ENCODE measurements around the gene ANKRD45. TPM values are rescaled to one million over a fixed set of nuclear protein-coding genes. Genes with fewer than 3 reads are reported as not detected.
"Not testable (repeated sequence)": the region's sequence is repeated elsewhere in the genome, so short reads cannot be mapped to it uniquely, and the experiment has no call there.

The ANKRD45 gene
- total RNA-seq, 2 donors from 2014 or later: 0.34 TPM; not detected in 1

GRCh38 chr1:173682184-173682583 is 12.5 kb upstream of the ANKRD45 start:
- ATAC-seq (replicated peaks in 1 of 2) (no peak), DNase-seq (no peak)
- no peaks in the 10 kb centered on the region for H3K27me3 Mint-ChIP-seq (ENCODE audit: low read depth)
- H3K27ac Mint-ChIP-seq: no peak overlapping the region
- H3K4me3 Mint-ChIP-seq: no peak overlapping the region
- no peaks in the 10 kb centered on the region for H3K4me1 Mint-ChIP-seq (ENCODE audit: low read depth)
- H3K36me3 Mint-ChIP-seq (ENCODE audit: insufficient read depth in 2 of 2): peaks cover 0 to 4% of the 10 kb centered on the region in 2 donors
- H3K9me3 Mint-ChIP-seq: peaks cover 2 to 8% of the 10 kb centered on the region in 2 donors

DNA sequence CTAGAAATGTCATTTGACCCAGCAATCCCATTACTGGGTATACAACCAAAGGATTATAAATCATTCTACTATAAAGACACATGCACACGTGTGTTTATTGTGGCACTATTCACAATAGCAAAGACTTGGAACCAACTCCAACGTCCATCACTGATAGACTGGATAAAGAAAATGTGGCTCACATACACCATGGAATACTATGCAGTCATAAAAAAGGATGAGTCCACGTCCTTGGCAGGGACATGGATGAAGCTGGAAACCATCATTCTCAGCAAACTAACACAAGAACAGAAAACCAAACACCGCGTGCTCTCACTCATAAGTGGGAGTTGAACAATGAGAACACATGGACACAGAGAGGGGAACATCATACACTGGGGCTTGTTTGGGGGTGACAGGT is 10.5 kb upstream of the ANKRD45 start:
- ATAC-seq (replicated peaks in 1 of 2); H3K27me3 Mint-ChIP-seq (ENCODE audit: low read depth): not testable (repeated sequence)

GRCh38 chr1:173674496-173674895 is 4.8 kb upstream of the ANKRD45 start:
- H3K27me3 Mint-ChIP-seq (ENCODE audit: low read depth): peaks cover 17% of the 10 kb centered on the region
- not testable (repeated sequence) for DNase-seq; H3K9me3 Mint-ChIP-seq; H3K27ac Mint-ChIP-seq; H3K4me1 Mint-ChIP-seq (ENCODE audit: low read depth); ATAC-seq (replicated peaks in 1 of 2); H3K4me3 Mint-ChIP-seq; H3K36me3 Mint-ChIP-seq (ENCODE audit: insufficient read depth in 2 of 2)

More for the DNA sequence above, 10.5 kb upstream of the ANKRD45 start:
- H3K4me1 Mint-ChIP-seq (ENCODE audit: low read depth); DNase-seq; H3K9me3 Mint-ChIP-seq; H3K27ac Mint-ChIP-seq; H3K4me3 Mint-ChIP-seq; H3K36me3 Mint-ChIP-seq (ENCODE audit: insufficient read depth in 2 of 2): not testable (repeated sequence)

DNA sequence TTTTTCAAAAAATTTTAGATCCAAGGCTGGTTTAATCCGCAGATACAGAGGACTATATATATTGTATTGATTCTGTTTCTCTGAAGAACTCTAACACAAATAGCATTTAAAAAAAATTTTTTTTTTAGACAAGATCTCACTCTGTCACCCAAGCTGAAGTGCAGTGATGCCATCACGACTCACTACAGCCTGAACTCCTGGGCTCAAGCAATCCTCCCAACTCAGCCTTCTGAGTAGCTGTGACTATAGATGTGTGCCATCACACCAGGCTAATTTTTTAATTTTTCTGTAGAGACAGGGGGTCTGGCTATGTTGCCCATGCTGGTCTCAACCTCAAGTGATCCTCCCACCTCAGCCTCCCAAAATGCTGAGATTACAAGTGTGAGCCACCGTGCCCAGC is 3.0 kb downstream of the ANKRD45 start:
- H3K4me1 Mint-ChIP-seq (ENCODE audit: low read depth): peaks cover 15% of the 10 kb centered on the region
- no peaks in the 10 kb centered on the region for H3K36me3 Mint-ChIP-seq (ENCODE audit: insufficient read depth in 2 of 2)
- ATAC-seq (replicated peaks in 1 of 2) (no peak), DNase-seq (no peak)
- H3K27ac Mint-ChIP-seq: no peak overlapping the region
- peaks cover 33% of the 10 kb centered on the region for H3K27me3 Mint-ChIP-seq (ENCODE audit: low read depth)
- no peak overlapping the region for H3K4me3 Mint-ChIP-seq
- no peaks in the 10 kb centered on the region for H3K9me3 Mint-ChIP-seq

DNA sequence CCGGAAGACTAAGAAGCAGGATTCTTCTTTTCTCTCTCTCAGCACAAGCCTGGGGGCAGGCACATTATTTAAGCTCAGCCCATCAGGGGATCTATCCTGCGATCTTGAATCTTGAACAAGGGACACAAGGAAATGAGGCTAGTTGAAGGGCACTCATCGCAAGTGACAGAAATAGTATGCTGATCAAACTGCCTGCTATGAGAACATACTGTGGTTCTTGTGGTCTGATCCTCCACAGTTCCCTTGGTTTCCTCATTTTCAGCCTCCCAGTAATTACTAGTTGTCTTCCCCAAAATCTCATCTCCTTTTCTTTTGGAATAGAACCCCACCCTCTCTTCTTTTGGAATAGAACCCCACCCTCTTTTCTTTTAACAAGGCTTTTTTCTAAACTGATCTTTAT is 6.5 kb downstream of the ANKRD45 start:
- no peaks in the 10 kb centered on the region for H3K4me1 Mint-ChIP-seq (ENCODE audit: low read depth)
- peaks cover 2% of the 10 kb centered on the region for H3K27me3 Mint-ChIP-seq (ENCODE audit: low read depth)
- no peaks in the 10 kb centered on the region for H3K36me3 Mint-ChIP-seq (ENCODE audit: insufficient read depth in 2 of 2)
- ATAC-seq (replicated peaks in 1 of 2) (no peak), DNase-seq (no peak)
- H3K4me3 Mint-ChIP-seq: no peak overlapping the region
- H3K27ac Mint-ChIP-seq: no peak overlapping the region
- H3K9me3 Mint-ChIP-seq: no peaks in the 10 kb centered on the region

DNA sequence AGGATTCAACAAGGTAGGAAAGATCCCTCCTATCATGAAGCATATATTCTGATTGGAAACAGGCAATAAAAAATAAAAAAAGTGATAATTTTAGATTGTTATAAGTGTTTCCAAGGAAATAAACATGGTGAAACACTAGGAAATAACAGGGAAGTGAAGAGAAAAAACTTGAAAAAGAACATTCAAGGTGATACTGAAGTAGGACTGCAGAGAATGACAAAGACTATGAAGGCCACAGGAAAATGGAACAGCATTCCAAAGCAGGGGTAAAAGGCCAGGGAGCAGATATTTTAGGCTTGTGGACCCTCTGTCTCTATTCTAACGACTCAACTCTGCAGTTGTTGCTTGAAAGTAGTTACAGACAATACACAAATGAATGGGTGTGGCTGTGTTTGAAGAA is 7.9 kb downstream of the ANKRD45 start:
- no peak overlapping the region for H3K27ac Mint-ChIP-seq
- no peaks in the 10 kb centered on the region for H3K27me3 Mint-ChIP-seq (ENCODE audit: low read depth)
- no peaks in the 10 kb centered on the region for H3K9me3 Mint-ChIP-seq
- no peaks in the 10 kb centered on the region for H3K4me1 Mint-ChIP-seq (ENCODE audit: low read depth)
- ATAC-seq (replicated peaks in 1 of 2) (no peak), DNase-seq (no peak)
- H3K36me3 Mint-ChIP-seq (ENCODE audit: insufficient read depth in 2 of 2): no peaks in the 10 kb centered on the region
- no peak overlapping the region for H3K4me3 Mint-ChIP-seq

DNA sequence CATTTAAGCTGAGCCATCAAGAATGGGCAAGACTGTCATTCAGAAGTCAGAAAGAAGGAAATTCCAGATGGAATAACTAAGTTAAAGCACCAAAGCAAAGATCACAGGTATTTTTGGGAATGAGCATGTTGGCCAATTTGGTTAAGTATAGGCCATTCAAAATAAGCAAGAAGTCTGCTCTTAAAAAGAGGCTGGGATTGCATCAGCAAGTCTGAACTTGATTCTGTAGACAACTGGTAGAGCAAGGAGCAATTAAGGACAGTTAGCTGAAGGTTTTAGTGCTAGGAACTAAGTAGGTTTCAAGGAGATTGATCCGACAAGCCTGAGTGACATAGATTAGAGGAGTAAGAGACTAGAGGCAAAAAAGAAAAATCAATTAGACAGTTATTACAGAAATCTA is 8.4 kb downstream of the ANKRD45 start:
- no peaks in the 10 kb centered on the region for H3K27me3 Mint-ChIP-seq (ENCODE audit: low read depth)
- peaks cover 0 to 2% of the 10 kb centered on the region in 2 donors for H3K36me3 Mint-ChIP-seq (ENCODE audit: insufficient read depth in 2 of 2)
- no peaks in the 10 kb centered on the region for H3K4me1 Mint-ChIP-seq (ENCODE audit: low read depth)
- no peak overlapping the region for H3K4me3 Mint-ChIP-seq
- DNase-seq (no peak), ATAC-seq (replicated peaks in 1 of 2) (no peak)
- no peak overlapping the region for H3K27ac Mint-ChIP-seq
- peaks cover 0 to under 1% of the 10 kb centered on the region in 2 donors for H3K9me3 Mint-ChIP-seq

DNA sequence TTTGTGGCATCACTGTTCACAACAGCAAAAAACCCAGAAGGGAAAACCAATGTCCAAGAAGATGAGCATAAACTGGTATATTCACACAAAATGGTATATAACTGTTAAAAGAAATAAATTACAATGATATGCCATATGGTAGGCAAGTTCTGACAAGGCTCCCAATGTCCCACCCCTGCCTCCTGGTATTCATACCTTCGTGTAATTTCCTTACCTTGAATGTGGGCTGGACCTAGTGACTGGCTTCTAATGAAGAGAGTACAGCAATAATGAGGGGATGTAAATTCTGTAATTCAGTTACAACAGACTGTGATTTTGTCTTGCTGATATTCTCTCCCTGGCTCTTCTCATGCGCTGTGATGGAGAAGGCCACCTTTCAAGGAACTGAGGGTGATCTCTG is 9.3 kb downstream of the ANKRD45 start:
- DNase-seq (no peak), ATAC-seq (replicated peaks in 1 of 2) (no peak)
- Mint-ChIP-seq H3K9me3 (peaks cover 4% of the 10 kb centered on the region in 2 donors), H3K27ac (no peak overlapping the region), H3K4me3 (no peak overlapping the region), H3K27me3 (ENCODE audit: low read depth) (no peaks in the 10 kb centered on the region), H3K4me1 (ENCODE audit: low read depth) (no peaks in the 10 kb centered on the region), H3K36me3 (ENCODE audit: insufficient read depth in 2 of 2) (peaks cover 0 to 6% of the 10 kb centered on the region in 2 donors)

DNA sequence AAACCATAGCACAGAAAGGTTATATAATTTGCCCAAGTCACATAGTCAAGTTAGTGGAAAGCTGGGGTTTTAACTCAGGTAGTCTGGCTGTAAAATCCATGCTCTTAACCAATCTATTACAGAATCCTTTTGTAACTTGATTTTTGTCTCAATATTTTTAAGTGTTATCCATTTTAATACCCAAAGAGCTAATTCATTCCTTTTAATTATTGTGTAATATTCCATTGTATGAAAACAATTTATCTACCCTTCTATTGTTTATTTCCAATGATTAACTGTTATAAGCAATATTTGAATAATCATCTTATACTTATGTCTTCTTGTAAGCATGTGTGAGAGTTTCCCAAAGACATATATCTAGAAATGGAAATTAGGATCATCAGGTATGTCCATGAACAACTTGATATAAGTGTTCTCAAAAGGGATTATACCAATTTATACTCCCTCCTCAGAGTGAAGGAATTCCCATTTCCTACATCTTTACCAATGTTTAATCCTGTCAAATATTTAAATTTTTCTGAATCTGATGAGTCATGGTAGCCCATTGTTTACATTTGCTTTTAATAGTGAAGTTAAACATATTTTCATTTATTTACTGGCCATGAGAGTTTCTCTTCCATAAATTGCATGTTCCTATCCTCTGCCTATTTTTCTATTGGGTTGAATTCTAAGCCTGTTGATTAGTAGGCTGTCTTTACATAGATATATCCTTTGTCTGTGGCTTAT is 20.6 kb downstream of the ANKRD45 start:
- peaks cover 5% of the 10 kb centered on the region in 2 donors for H3K9me3 Mint-ChIP-seq
- peaks cover 13% of the 10 kb centered on the region for H3K27me3 Mint-ChIP-seq (ENCODE audit: low read depth)
- H3K27ac Mint-ChIP-seq: peak overlapping the region; percentile 12
- H3K4me3 Mint-ChIP-seq: no peak overlapping the region
- no peaks in the 10 kb centered on the region for H3K36me3 Mint-ChIP-seq (ENCODE audit: insufficient read depth in 2 of 2)
- no peak for DNase-seq
- ATAC-seq (replicated peaks in 1 of 2): no peak
- H3K4me1 Mint-ChIP-seq (ENCODE audit: low read depth): no peaks in the 10 kb centered on the region

GRCh38 chr1:173646656-173647055 is 23.0 kb downstream of the ANKRD45 start:
- no peak overlapping the region for H3K27ac Mint-ChIP-seq
- no peaks in the 10 kb centered on the region for H3K36me3 Mint-ChIP-seq (ENCODE audit: insufficient read depth in 2 of 2)
- no peaks in the 10 kb centered on the region for H3K27me3 Mint-ChIP-seq (ENCODE audit: low read depth)
- no peak overlapping the region for H3K4me3 Mint-ChIP-seq
- DNase-seq (no peak), ATAC-seq (replicated peaks in 1 of 2) (no peak)
- no peaks in the 10 kb centered on the region for H3K9me3 Mint-ChIP-seq
- H3K4me1 Mint-ChIP-seq (ENCODE audit: low read depth): no peaks in the 10 kb centered on the region

DNA sequence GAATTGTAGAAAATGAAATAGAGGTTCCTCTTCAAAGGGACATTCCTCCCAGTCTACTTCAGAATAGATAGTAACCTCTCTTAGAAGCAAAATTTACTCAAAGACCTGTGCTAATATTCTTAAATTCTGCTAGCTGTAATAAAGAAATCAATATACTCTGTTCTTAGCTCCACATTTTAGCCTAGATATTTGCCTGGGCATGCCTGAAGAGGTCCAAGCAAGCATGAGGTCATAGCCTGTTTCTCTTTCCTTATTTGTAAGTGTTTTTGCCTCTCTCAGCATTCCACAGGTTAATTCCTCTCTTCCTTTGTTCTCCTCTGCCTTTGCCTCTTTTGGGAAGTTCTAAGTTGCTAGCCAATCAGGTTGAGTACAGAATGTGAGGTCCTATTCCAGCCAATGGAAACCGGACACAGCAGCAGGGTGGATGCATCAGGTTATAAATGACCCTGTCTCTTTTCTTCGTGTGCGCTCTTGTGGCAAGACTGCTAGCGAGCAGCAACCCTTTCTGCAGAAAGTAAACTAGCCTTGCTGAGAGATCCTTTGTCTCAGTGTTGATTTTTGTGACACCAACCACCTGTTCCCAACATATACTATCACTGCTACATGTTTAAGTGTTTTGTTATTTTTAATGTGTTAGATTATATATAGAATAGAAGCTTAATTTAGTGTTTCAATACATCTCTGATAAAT is 27.1 kb downstream of the ANKRD45 start:
- H3K4me1 Mint-ChIP-seq (ENCODE audit: low read depth); H3K36me3 Mint-ChIP-seq (ENCODE audit: insufficient read depth in 2 of 2); DNase-seq; H3K4me3 Mint-ChIP-seq; ATAC-seq (replicated peaks in 1 of 2); H3K9me3 Mint-ChIP-seq; H3K27me3 Mint-ChIP-seq (ENCODE audit: low read depth): not testable (repeated sequence)
- peak overlapping the region; percentile 38 for H3K27ac Mint-ChIP-seq

DNA sequence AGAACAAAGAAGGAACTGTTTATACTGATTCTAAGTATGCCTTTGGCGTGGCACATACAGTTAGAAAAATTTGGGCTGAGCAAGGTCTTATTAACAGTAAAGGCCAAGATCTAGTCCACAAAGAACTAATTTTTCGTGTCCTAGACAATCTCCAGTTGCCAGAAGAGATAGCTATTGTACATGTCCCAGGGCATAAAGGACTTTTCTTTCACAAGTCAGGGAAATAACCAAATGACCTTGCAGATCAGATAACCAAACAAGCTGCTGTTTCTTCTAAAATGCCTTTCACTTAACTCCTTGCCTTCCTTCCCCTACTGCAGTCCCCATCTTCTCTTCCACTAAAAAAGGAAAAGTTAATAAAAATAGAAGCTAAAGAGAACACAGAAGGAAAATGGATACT is 30.5 kb downstream of the ANKRD45 start:
- H3K27me3 Mint-ChIP-seq (ENCODE audit: low read depth): peaks cover 6% of the 10 kb centered on the region
- no peak overlapping the region for H3K27ac Mint-ChIP-seq
- no peak overlapping the region for H3K4me3 Mint-ChIP-seq
- peaks cover 0 to 5% of the 10 kb centered on the region in 2 donors for H3K9me3 Mint-ChIP-seq
- no peak for DNase-seq
- no peaks in the 10 kb centered on the region for H3K4me1 Mint-ChIP-seq (ENCODE audit: low read depth)
- H3K36me3 Mint-ChIP-seq (ENCODE audit: insufficient read depth in 2 of 2): peaks cover 2 to 4% of the 10 kb centered on the region in 2 donors
- ATAC-seq (replicated peaks in 1 of 2): no peak

DNA sequence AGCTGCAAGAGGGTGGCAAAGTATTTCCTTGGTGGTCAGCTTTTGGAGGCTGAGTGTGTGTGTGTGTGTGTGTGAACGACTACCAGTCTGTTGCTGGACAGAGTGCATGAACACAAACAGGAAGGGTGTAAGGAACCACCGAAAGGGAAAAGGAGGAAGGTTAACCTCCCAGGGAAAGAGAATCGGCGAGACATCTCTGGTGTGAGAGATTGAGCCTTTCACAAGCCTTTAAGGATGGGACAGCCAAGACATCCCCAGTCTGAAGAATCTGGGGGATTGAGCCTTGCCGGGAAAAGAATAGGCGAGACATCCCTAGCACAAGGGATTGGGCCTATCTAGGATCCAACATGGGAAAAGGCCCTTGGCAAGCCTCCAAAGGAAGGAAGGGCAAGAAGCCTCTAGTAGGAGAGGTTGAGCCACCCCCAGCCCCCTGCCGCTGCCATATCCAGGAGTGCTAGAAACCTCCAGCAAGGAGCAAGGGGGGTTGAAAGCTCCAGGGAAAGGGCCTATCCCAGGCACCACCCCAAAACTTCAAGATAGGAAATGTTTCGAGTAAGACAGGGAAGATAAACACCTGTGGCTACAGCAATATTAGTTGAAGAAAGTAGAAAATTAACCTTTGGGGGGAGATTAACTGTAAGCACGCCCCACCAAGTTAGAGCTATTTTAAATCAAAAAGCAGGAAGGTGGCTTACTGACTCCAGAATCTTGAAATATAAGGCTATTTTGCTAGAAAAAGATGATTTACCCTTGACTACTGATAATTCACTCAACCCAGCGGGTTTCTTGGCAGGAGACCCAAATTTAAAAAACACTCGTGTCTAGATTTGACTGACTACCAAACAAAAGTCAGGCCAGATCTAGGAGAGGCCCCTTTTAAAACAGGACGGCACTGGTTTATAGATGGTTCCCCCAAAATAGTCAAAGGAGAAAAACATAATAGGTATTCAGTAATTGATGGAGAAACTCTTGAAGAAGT is 31.3 kb downstream of the ANKRD45 start:
- H3K27me3 Mint-ChIP-seq (ENCODE audit: low read depth): peaks cover 6% of the 10 kb centered on the region

More for the DNA sequence above, 31.3 kb downstream of the ANKRD45 start:
- peaks cover 2 to 4% of the 10 kb centered on the region in 2 donors for H3K36me3 Mint-ChIP-seq (ENCODE audit: insufficient read depth in 2 of 2)
- peaks cover 0 to 5% of the 10 kb centered on the region in 2 donors for H3K9me3 Mint-ChIP-seq
- no peak overlapping the region for H3K4me3 Mint-ChIP-seq
- ATAC-seq (replicated peaks in 1 of 2) (no peak), DNase-seq (no peak)
- no peaks in the 10 kb centered on the region for H3K4me1 Mint-ChIP-seq (ENCODE audit: low read depth)
- no peak overlapping the region for H3K27ac Mint-ChIP-seq
